ENCODE data around the gene CRHR1. TPM values are rescaled to one million over a fixed set of nuclear protein-coding genes. Genes with fewer than 3 reads are reported as not detected.
"Not testable (repeated sequence)": the region's sequence is repeated elsewhere in the genome, so short reads cannot be mapped to it uniquely, and the experiment has no call there.

CRHR1 gene
- total and polyA plus RNA-seq, 2 of the 4 experiments (the other 2 are of a cell fraction) = not detected

DNA sequence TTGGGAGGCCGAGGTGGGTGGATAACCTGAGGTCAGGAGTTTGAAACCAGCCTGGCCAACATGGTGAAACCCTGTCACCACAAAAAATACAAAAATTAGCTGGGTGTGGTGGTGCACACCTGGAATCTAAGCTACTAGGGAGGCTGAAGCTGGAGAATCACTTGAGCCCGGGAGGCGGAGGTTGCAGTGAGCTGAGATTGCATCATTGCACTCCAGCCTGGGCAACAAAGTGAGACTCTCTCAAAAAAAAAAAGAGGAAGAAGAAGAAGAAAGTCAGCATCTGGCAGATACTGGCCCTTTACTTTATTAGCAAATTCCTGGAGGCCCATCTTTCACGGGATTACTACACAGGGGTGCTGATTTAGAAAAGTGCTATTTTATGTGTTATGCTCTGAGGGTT, 39.3 kb upstream of the CRHR1 start:
- H3K4me1 ChIP-seq (ENCODE audit: control insufficient read depth, insufficient read depth, low read length); BruUV-seq (replicated peaks); H2BK5ac ChIP-seq (ENCODE audit: low read depth, low read length, poor library complexity, severe bottlenecking); H3K14ac ChIP-seq (replicated peaks; ENCODE audit: low read depth, low read length); POLR2A ChIA-PET (ENCODE audit: unreplicated experiment); H2BK120ac ChIP-seq (ENCODE audit: low read depth, low read length); H3K9me3 ChIP-seq (ENCODE audit: control insufficient read depth, insufficient read depth, low read length); dilution Hi-C loops (cut with HindIII; ENCODE audit: low sequenced_read_pairs, unreplicated experiment); H3K56ac ChIP-seq (ENCODE audit: extremely low read depth, insufficient read depth, low read length); H3K4ac ChIP-seq (ENCODE audit: low read depth, low read length); H4K8ac ChIP-seq (ENCODE audit: low read depth in 2 of 2, low read length in 2 of 2); H3K4me2 ChIP-seq (ENCODE audit: low read depth, low read length); in situ Hi-C loops (cut with MboI; ENCODE audit: low sequenced_read_pairs); intact Hi-C loops (cut with micrococcal nuclease); H3K9ac ChIP-seq (ENCODE audit: low read depth, low read length); H3K27ac ChIP-seq (ENCODE audit: insufficient read depth, low read length); ATAC-seq (ENCODE audit: low read depth); DNase-seq; H2AK9ac ChIP-seq (replicated peaks; ENCODE audit: low read depth, low read length, poor library complexity); H4K91ac ChIP-seq (ENCODE audit: insufficient read depth, low read depth, low read length); H2BK20ac ChIP-seq (ENCODE audit: low read depth, low read length); H4K5ac ChIP-seq (ENCODE audit: low read depth, low read length); H3K79me1 ChIP-seq (ENCODE audit: low read depth in 1 of 2, low read length in 2 of 2); H3K9me1 ChIP-seq (ENCODE audit: insufficient read depth, low read length); H3K4me3 ChIP-seq (ENCODE audit: insufficient read depth, low read depth, low read length); H2AK5ac ChIP-seq (ENCODE audit: low read depth, low read length); H3K18ac ChIP-seq (ENCODE audit: low read depth, low read length); H2BK15ac ChIP-seq (ENCODE audit: low read depth, low read length); H4K20me1 ChIP-seq (ENCODE audit: insufficient read depth, low read length); H3K36me3 ChIP-seq (ENCODE audit: control insufficient read depth, insufficient read depth, low read length); H2AFZ ChIP-seq (replicated peaks; ENCODE audit: low read length, poor library complexity); CTCF ChIA-PET; H3K23ac ChIP-seq (ENCODE audit: low read depth, low read length): not testable (repeated sequence)
- 92% methylated on average over 2 of the region's 4 CpGs; no CpG with 5 or more reads in 1 of the 2 experiments for WGBS, 2 experiments (ENCODE audit: extremely low coverage in 2 of 2, insufficient read length in 1 of 2)
- H3K27me3 ChIP-seq (ENCODE audit: control insufficient read depth, insufficient read depth, low read length) = peaks cover 18% of the 10 kb centered on the region
